HCT116 (cell line): Measurements from ENCODE around the gene NFATC3. TPM values are rescaled to one million over a fixed set of nuclear protein-coding genes. Genes with fewer than 3 reads are reported as not detected.

ENCODE experiments used
- ATAC-seq: fragments of 200-7000 bp; cut with Tn5 transposase; 2 replicates; pipeline ENCODE4 v1.9.1; 2020; ENCODE audit warnings: mild to moderate bottlenecking, moderate library complexity
- BruUV-seq: library from RNA; stranded (reverse); fragments of 400-500 nt; replicated peaks from 2 replicates; lab custom pipeline; 2021; lab: Mats Ljungman, UMichigan
- CTCF ChIA-PET: fragments of 300-600 bp; sonication (Branson Sonifier 250); formaldehyde crosslinking; loops from one replicate; lab custom pipeline; 2021; ENCODE audit warnings: antibody characterized with exemption; lab: Charles Lee
- POLR2A ChIA-PET: fragments of 300-600, 350-600 bp; sonication (Branson Sonifier 250); formaldehyde crosslinking; loops from one replicate; lab custom pipeline; 2021; ENCODE audit warnings: antibody characterized with exemption; lab: Charles Lee
- RAD21 ChIA-PET, 2 experiments: fragments of 300-600 bp; sonication (Branson Sonifier 250); formaldehyde crosslinking; loops; one replicate each; lab custom pipeline; 2023; ENCODE audit warnings: low total read pairs in 2 of 2; ENCODE audit not compliant: uncharacterized antibody in 2 of 2, unreplicated experiment in 2 of 2, low non-redundant PET in 1 of 2; lab: Charles Lee
- DNase-seq: peaks from one replicate; pipeline ENCODE4 v3.0.0-alpha.2; 2010; ENCODE audit warnings: low read depth, low spot score
- H2AFZ ChIP-seq: fragments of 200-600 bp; shearing (Covaris generic), sonication (generic); 2 replicates; pipeline ENCODE4 v1.6.1; 2017; ENCODE audit warnings: low read depth, mixed run types, mixed read lengths, antibody characterized with exemption, low read length; ENCODE audit not compliant: poor library complexity, severe bottlenecking
- H3K27ac ChIP-seq: 2 replicates; pipeline ENCODE4 v1.5.1; 2012; ENCODE audit warnings: low read depth, low read length
- H3K27me3 ChIP-seq: fragments of 200-600 bp; sonication (generic); 2 replicates; pipeline ENCODE4 v1.6.1; 2016; ENCODE audit warnings: mixed run types, low read length, mixed read lengths; ENCODE audit not compliant: insufficient read depth
- H3K36me3 ChIP-seq, 2 experiments: fragments of 200-500 bp in 1 of 2; fragments of 200-600 bp in 1 of 2; sonication (Bioruptor generic) in 1 of 2; sonication (generic) in 1 of 2; 2 replicates each; pipeline versions ENCODE4 v1.5.1 to v1.6.1; 2014 to 2016; ENCODE audit warnings: low read length in 2 of 2, inconsistent platforms in 1 of 2, mixed read lengths in 1 of 2, mixed run types in 1 of 2; ENCODE audit not compliant: insufficient read depth in 2 of 2, control insufficient read depth in 1 of 2
- H3K4me1 ChIP-seq, 2 experiments: fragments of 200-600 bp in 1 of 2; sonication (generic) in 1 of 2; 2 replicates each; pipeline versions ENCODE4 v1.5.1 to v1.6.1; 2012 to 2017; ENCODE audit warnings: low read length in 2 of 2, inconsistent platforms in 1 of 2, mild to moderate bottlenecking in 1 of 2, mixed read lengths in 1 of 2, mixed run types in 1 of 2, moderate library complexity in 1 of 2; ENCODE audit not compliant: insufficient read depth in 2 of 2, control insufficient read depth in 1 of 2
- H3K4me2 ChIP-seq: fragments of 200-600 bp; sonication (generic); 2 replicates; pipeline ENCODE4 v1.6.1; 2017; ENCODE audit warnings: mixed run types, low read length, mixed read lengths
- H3K4me3 ChIP-seq, 2 experiments: fragments of 200-600 bp in 1 of 2; sonication (generic) in 1 of 2; replicated peaks in 1 of 2; 2 replicates each; pipeline ENCODE4 v1.5.1; 2011 to 2016; ENCODE audit warnings: low read length in 2 of 2, control low read depth in 1 of 2, low read depth in 1 of 2, mild to moderate bottlenecking in 1 of 2, mixed read lengths in 1 of 2, mixed run types in 1 of 2
- H3K79me2 ChIP-seq: fragments of 200-600 bp; sonication (generic); 2 replicates; pipeline ENCODE4 v1.6.1; 2017; ENCODE audit warnings: mild to moderate bottlenecking, mixed run types, low read length, moderate library complexity, mixed read lengths; ENCODE audit not compliant: insufficient read depth
- H3K9ac ChIP-seq: fragments of 200-600 bp; sonication (generic); 2 replicates; pipeline ENCODE4 v1.6.1; 2016; ENCODE audit warnings: low read length, mixed read lengths
- H3K9me2 ChIP-seq: fragments of 200-600 bp; sonication (generic), shearing (Covaris generic); 2 replicates; pipeline ENCODE4 v1.6.1; 2017; ENCODE audit warnings: mixed run types, mild to moderate bottlenecking, moderate library complexity; ENCODE audit not compliant: insufficient read depth
- H3K9me3 ChIP-seq, 2 experiments: fragments of 200-500 bp in 1 of 2; fragments of 200-600 bp in 1 of 2; sonication (Bioruptor generic) in 1 of 2; sonication (generic) in 1 of 2; 2 replicates each; pipeline ENCODE4 v1.6.1; 2014 to 2017; ENCODE audit warnings: low read length in 2 of 2, mixed read lengths in 2 of 2, inconsistent platforms in 1 of 2, low read depth in 1 of 2, mild to moderate bottlenecking in 1 of 2, mixed run types in 1 of 2, moderate library complexity in 1 of 2; ENCODE audit not compliant: control insufficient read depth in 1 of 2, insufficient read depth in 1 of 2
- H4K20me1 ChIP-seq: fragments of 200-600 bp; sonication (generic), shearing (Covaris generic); 2 replicates; pipeline ENCODE4 v1.6.1; 2017; ENCODE audit warnings: mixed run types, mild to moderate bottlenecking, moderate library complexity; ENCODE audit not compliant: insufficient read depth
- ELF1 ChIP-seq: IDR thresholded peaks from 2 replicates; pipeline ENCODE4 v1.6.1; 2012; ENCODE audit warnings: low read depth, borderline replicate concordance
- EZH2phosphoT487 ChIP-seq: fragments of 200-600 bp; IDR thresholded peaks from 2 replicates; pipeline ENCODE4 v1.6.1; 2018; ENCODE audit warnings: antibody characterized with exemption, borderline replicate concordance
- FOSL1 ChIP-seq: IDR thresholded peaks from 2 replicates; pipeline ENCODE4 v1.6.1; 2012; ENCODE audit warnings: low read depth
- RAD21 ChIP-seq: IDR thresholded peaks from 2 replicates; pipeline ENCODE4 v1.6.1; 2012; ENCODE audit warnings: low read depth, mild to moderate bottlenecking
- SIN3A ChIP-seq: IDR thresholded peaks from 2 replicates; pipeline ENCODE4 v1.6.1; 2012; ENCODE audit warnings: low read depth
- SP1 ChIP-seq: IDR thresholded peaks from 2 replicates; pipeline ENCODE4 v1.6.1; 2012; ENCODE audit warnings: low read depth
- ZFX ChIP-seq: fragments of 450-650 bp; IDR thresholded peaks from 2 replicates; pipeline ENCODE4 v1.6.1; 2017
- ZNF274 ChIP-seq: fragments of 200-500 bp; sonication (Bioruptor generic); IDR thresholded peaks from 2 replicates; pipeline ENCODE4 v1.6.1; 2014; ENCODE audit warnings: mild to moderate bottlenecking, low read depth, low read length, inconsistent platforms
- intact Hi-C: fragments of 100-400 bp; cut with micrococcal nuclease; formaldehyde crosslinking; loops from 2 replicates; pipeline ENCODE4 v1.10.0; 2022
- total RNA-seq: library from RNA; stranded (reverse); gene quantifications from one replicate; pipeline ENCODE4 v1.2.1, GENCODE V29; 2021; ENCODE audit not compliant: unreplicated experiment
- TF ChIP-seq, protein P1 (sequence below): IDR thresholded peaks from 2 replicates; pipeline ENCODE4 v1.6.1; 2012
- TF ChIP-seq, protein P2 (sequence below): IDR thresholded peaks from 2 replicates; pipeline ENCODE4 v1.6.1; 2012; ENCODE audit warnings: low read depth
- TF ChIP-seq, protein P3 (sequence below), 3 experiments: fragments of 200-600 bp in 1 of 3; sonication (generic) in 1 of 3; IDR thresholded peaks in 2 of 3; conservative IDR thresholded peaks in 1 of 3; 2 replicates each; pipeline ENCODE4 v1.5.1; 2012 to 2017; ENCODE audit warnings: low read depth in 2 of 3, low read length in 2 of 3, antibody characterized with exemption in 1 of 3, borderline replicate concordance in 1 of 3, control low read depth in 1 of 3, mild to moderate bottlenecking in 1 of 3, mixed read lengths in 1 of 3, mixed run types in 1 of 3, moderate library complexity in 1 of 3; ENCODE audit not compliant: insufficient read depth in 1 of 3

The NFATC3 gene
- total RNA-seq, 1 experiment from 2014 or later: 25.6 TPM

DNA sequence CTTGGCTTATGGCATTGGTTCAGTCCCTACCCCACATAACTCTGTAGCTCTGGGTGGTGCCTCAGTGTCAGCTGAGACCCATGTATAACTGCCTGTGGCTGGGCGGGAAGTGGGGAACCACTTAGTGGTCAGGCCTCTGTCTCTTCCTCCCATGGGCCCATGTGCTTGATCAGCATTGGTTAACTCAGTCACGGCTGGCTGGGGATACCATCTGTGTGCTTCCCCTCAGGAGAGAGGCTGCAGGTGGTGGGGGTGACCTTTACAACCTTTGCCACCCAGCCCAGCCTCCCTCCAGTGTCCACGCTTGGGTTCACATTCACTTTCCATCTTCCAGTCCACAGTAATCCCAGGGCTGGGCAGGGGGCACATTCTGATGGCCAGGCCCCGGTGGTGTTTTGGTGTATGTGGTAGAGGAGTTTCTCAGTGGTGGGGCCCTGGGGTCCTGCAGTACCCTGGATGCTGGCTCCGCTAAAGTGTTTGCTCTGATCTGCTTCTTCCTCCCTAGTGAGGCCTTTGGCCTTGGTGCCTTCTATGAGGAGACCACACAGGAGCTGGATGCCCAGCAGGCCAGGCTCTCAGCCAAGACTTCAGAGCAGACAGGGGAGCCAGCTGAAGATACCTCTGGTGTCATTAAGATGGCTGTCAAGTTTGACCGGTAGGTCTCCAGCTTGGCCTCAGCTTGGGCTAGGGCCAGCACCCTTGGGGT is 10.2 kb upstream of the NFATC3 start:
- no peak overlapping the region for H3K4me2 ChIP-seq
- DNase-seq (no peak), ATAC-seq (no peak)
- POLR2A ChIA-PET: no interaction called here
- no peaks in the 10 kb centered on the region for H3K9me2 ChIP-seq
- peaks cover 0 to 5% of the 10 kb centered on the region in 2 experiments; a peak in 1 of 4 replicates for H3K4me1 ChIP-seq
- H3K4me3 ChIP-seq: no peak overlapping the region
- H3K27me3 ChIP-seq: no peaks in the 10 kb centered on the region
- TF ChIP-seq ZNF274: no peak
- no peak for TF ChIP-seq ELF1
- TF ChIP-seq FOSL1: no peak
- TF ChIP-seq, protein P1, sequence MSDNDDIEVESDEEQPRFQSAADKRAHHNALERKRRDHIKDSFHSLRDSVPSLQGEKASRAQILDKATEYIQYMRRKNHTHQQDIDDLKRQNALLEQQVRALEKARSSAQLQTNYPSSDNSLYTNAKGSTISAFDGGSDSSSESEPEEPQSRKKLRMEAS: no peak
- no peak for TF ChIP-seq EZH2phosphoT487
- TF ChIP-seq, protein P2, sequence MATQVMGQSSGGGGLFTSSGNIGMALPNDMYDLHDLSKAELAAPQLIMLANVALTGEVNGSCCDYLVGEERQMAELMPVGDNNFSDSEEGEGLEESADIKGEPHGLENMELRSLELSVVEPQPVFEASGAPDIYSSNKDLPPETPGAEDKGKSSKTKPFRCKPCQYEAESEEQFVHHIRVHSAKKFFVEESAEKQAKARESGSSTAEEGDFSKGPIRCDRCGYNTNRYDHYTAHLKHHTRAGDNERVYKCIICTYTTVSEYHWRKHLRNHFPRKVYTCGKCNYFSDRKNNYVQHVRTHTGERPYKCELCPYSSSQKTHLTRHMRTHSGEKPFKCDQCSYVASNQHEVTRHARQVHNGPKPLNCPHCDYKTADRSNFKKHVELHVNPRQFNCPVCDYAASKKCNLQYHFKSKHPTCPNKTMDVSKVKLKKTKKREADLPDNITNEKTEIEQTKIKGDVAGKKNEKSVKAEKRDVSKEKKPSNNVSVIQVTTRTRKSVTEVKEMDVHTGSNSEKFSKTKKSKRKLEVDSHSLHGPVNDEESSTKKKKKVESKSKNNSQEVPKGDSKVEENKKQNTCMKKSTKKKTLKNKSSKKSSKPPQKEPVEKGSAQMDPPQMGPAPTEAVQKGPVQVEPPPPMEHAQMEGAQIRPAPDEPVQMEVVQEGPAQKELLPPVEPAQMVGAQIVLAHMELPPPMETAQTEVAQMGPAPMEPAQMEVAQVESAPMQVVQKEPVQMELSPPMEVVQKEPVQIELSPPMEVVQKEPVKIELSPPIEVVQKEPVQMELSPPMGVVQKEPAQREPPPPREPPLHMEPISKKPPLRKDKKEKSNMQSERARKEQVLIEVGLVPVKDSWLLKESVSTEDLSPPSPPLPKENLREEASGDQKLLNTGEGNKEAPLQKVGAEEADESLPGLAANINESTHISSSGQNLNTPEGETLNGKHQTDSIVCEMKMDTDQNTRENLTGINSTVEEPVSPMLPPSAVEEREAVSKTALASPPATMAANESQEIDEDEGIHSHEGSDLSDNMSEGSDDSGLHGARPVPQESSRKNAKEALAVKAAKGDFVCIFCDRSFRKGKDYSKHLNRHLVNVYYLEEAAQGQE: no peak
- TF ChIP-seq SP1: no peak
- TF ChIP-seq SIN3A: no peak
- no peak for TF ChIP-seq RAD21
- TF ChIP-seq, protein P3, sequence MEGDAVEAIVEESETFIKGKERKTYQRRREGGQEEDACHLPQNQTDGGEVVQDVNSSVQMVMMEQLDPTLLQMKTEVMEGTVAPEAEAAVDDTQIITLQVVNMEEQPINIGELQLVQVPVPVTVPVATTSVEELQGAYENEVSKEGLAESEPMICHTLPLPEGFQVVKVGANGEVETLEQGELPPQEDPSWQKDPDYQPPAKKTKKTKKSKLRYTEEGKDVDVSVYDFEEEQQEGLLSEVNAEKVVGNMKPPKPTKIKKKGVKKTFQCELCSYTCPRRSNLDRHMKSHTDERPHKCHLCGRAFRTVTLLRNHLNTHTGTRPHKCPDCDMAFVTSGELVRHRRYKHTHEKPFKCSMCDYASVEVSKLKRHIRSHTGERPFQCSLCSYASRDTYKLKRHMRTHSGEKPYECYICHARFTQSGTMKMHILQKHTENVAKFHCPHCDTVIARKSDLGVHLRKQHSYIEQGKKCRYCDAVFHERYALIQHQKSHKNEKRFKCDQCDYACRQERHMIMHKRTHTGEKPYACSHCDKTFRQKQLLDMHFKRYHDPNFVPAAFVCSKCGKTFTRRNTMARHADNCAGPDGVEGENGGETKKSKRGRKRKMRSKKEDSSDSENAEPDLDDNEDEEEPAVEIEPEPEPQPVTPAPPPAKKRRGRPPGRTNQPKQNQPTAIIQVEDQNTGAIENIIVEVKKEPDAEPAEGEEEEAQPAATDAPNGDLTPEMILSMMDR (IDR thresholded peaks at IDR 0.05 in 2 of 3, conservative IDR thresholded peaks at IDR 0.05 in 1 of 3; ENCODE audit: borderline replicate concordance in 1 of 3, insufficient read depth in 1 of 3, low read depth in 2 of 3, low read length in 2 of 3): no peak
- no peak for TF ChIP-seq ZFX
- intact Hi-C loops: no loop called here
- BruUV-seq: no TSS peak
- no peaks in the 10 kb centered on the region for H3K79me2 ChIP-seq
- no peak overlapping the region for H3K9ac ChIP-seq
- H3K9me3 ChIP-seq: no peaks in the 10 kb centered on the region
- RAD21 ChIA-PET: no interaction called here
- no peaks in the 10 kb centered on the region for H4K20me1 ChIP-seq
- H3K27ac ChIP-seq: no peak overlapping the region
- no peak overlapping the region for H2AFZ ChIP-seq
- CTCF ChIA-PET: no interaction called here
- peaks cover 19 to 31% of the 10 kb centered on the region in 2 experiments; a peak in 3 of 4 replicates for H3K36me3 ChIP-seq
